Astrocyte (in vitro differentiated cells and primary cell): ENCODE data around the gene NAP1L4.

Experiments used
- CTCF ChIP-seq: IDR thresholded peaks from 2 replicates; pipeline ENCODE4 v1.5.1; 2011; ENCODE audit warnings: low read depth, mild to moderate bottlenecking, inconsistent platforms, low read length, moderate library complexity; ENCODE audit not compliant: insufficient read depth
- EZH2 ChIP-seq: IDR thresholded peaks from 2 replicates; pipeline ENCODE4 v1.6.1; 2012; ENCODE audit warnings: mild to moderate bottlenecking, low read length, inconsistent platforms; ENCODE audit not compliant: insufficient read depth

- TF ChIP-seq CTCF (no peak), EZH2 (no peak)
Measured at GRCh38 chr11:2991452-2992233, 486 bp downstream of the NAP1L4 start.
